HG02763 (cell line): ENCODE measurements around the gene DBI.

Experiments used
- ATAC-seq: cut with Tn5 transposase; IDR thresholded peaks from one replicate; pipeline ENCODE4 v1.9.1; 2021; ENCODE audit warnings: mild to moderate bottlenecking, moderate library complexity; ENCODE audit not compliant: unreplicated experiment

DBI gene

GRCh38 chr2:119366649-119367471 is at the start of gene DBI, which contains the start of gene C2orf76:
Gene DBI, plus strand, starts transcription at chr2:119366977. Its CDS starts 75 bp downstream, at chr2:119367052.
Gene C2orf76, minus strand, starts transcription at chr2:119366834. Its CDS starts 26,875 bp downstream, at chr2:119339959.
- ATAC-seq: peak; percentile 97

DNA sequence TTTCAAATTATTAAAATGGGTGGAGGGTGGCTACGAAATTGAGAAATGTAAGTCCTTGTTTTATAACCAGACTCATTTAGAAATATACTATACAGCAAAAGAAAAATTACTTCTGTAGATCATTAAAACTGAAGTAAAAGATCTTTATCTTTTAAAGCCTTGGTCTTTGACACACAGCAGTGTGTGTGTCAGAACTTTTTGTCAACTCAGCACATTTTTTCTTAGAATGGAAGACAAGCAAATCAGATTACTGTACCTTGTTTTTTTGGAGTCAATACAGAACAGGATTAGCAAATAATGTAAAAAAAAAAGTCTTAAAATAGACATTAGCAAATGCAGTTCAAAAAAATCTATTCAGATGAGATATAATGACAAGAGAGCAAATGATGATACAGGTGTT is 49.2 kb upstream of the DBI start:
- ATAC-seq: no peak

GRCh38 chr2:119319593-119319992 is 47.2 kb upstream of the DBI start:
- ATAC-seq: no peak

DNA sequence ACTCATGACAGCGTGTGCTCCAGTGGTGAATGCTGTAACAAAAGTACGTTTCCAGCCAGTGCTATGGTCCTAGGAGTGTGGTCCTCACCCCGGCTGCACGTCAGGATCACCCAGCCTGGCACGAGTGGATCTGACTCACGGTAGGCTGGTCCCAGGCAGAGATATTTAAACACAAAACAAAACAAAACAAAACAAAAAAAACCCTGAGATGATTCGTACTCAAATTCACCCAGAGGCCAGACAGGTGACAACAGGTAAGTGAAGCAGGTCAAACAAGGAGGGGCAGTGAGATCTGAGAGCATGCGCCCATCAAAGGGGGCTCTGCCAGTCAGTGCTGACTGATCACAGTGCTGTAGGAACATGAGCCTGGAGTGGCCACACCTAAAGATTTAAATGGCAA is 43.3 kb upstream of the DBI start:
- no peak for ATAC-seq

DNA sequence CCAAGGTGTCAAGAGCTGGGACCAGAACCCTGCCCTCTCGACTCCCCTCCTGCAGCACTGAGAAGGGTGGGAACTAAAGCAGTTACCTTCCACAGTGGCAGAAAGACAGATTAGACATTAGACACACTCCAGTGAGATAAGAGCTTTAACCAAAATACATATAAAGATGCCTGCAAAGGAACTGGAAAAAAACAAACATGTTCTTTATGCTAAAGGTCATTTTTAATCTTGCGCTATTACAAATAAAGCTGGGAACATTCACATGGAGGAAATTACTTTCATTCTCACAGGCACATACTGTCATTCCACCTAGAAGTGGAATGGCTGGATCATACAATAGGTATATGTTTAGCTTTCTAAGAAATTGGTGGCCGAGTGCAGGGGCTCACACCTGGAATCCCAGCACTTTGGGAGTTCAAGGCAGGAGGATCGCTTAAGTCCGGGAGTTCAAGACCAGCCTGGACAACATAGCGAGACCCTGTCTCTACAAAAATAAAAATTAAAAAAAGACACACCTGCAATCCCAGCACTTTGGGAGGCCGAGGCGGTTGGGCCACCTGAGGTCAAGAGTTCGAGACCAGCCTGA is 42.0 kb upstream of the DBI start:
- ATAC-seq: no peak

DNA sequence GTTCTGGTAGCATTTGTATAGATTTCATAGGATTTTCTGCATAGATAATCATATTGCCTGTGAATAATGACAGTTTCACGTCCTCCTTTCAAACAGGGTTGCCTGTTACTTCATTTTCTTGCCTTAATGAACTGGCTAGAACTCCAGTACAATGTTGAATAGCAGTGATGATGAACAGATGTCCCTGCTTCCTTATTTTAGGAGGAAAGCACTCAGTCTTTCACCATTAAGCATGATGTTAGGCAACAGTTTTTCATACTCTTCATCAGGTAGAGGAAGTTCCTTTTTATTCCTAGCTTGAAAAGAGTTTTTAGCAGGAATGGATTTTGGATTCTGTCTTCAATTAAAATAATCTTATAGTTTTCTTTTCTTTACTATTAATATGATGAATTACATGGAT is 39.8 kb upstream of the DBI start:
- no peak for ATAC-seq

DNA sequence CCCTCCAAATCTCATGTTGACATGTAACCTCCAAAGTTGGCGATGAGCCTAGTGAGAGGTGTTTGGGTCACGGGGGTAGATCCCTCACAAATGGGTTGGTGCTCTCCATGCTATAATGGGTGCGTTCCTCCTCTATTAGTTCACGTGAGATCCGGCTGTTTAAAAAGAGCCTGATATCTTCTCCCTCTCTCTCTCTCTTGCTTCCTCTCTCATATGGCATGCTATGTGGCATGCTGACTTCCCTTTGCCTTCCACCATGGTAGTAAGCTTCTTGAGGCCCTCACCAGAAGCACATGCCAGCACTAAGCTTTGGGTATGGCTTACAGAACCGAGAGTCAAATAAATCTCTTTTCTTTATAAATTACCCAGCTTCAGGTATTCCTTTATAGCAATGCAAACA is 39.3 kb upstream of the DBI start:
- ATAC-seq: no peak

- ATAC-seq: no peak
Observed at GRCh38 chr2:119332953-119333352, 33.8 kb upstream of the DBI start.

GRCh38 chr2:119333360-119333759 is 33.4 kb upstream of the DBI start:
- ATAC-seq: no peak

- ATAC-seq: no peak
Observed at GRCh38 chr2:119333833-119334232, 32.9 kb upstream of the DBI start.

- no peak for ATAC-seq
Observed at GRCh38 chr2:119337749-119338148, 29.0 kb upstream of the DBI start.

GRCh38 chr2:119338272-119338671 is 28.5 kb upstream of the DBI start:
- ATAC-seq: no peak

DNA sequence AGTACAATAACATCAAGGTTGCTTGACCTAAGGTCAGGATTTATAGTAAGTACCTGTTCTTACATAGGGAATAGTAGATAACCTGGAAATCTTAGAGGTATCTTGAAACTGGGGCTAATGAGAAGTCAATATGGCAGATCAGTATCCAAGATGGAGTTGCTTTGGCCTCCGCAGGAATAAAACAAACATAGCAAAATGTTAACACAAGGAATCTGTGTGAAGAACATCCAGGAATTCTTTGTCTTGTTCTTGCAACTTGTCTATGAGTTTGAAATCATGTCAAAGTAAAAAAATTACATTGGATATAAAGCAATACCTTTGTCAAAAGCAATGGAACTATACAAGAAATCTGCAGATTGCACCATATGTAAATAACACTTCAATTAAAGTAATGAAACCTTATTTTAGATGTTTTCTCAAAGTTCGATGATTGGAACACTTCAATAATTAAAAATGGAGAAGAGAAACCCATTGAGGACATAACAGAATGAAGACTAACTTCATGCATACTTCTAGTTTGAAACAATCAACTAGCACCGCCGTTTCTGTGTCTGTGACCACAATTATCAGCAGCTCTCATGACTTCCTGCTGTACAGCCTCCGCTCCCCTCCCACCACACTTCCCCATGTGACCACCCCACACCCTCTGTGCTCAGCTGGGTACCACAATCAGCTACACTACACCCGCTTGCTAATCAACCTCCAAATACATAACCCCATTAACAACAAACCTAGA is 27.8 kb upstream of the DBI start:
- peak; percentile 100 for ATAC-seq

DNA sequence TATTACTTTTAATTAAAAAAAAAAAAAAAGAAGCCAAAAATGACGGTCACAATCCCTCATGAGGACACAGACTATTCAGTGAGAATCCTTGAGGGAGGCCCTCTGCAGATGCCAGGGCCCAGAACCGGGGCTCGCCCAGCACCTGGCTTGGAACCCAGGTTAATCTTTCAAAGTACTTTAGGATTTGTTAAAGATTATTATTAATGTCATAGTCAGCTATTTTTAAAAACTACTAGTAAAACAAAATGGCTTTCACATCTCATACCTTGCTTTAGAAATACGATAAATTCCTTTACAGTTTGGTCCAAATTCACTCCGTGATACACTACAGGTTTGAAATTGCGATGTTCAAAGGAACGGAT is 27.2 kb upstream of the DBI start:
- ATAC-seq: no peak

- no peak for ATAC-seq
Observed at GRCh38 chr2:119341684-119342083, 25.1 kb upstream of the DBI start.

DNA sequence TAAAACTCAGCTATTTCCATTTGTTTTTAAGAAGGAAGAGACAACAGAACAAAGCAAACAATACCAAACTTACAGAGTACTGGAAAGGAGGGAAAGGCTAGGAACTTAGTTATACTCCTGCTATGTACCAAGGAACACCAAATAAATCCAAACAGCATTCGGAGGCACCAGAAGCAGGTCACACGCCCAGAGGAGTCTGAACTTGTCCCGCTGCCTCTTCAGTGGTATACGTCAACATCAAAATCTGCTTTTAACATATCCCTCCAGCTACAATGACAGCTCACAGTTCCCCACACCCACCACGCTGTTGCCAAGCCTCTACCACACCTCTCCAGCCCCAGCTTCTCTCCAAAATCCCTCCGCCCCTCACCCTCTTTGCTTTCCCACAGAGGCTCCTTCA is 17.5 kb upstream of the DBI start:
- no peak for ATAC-seq

DNA sequence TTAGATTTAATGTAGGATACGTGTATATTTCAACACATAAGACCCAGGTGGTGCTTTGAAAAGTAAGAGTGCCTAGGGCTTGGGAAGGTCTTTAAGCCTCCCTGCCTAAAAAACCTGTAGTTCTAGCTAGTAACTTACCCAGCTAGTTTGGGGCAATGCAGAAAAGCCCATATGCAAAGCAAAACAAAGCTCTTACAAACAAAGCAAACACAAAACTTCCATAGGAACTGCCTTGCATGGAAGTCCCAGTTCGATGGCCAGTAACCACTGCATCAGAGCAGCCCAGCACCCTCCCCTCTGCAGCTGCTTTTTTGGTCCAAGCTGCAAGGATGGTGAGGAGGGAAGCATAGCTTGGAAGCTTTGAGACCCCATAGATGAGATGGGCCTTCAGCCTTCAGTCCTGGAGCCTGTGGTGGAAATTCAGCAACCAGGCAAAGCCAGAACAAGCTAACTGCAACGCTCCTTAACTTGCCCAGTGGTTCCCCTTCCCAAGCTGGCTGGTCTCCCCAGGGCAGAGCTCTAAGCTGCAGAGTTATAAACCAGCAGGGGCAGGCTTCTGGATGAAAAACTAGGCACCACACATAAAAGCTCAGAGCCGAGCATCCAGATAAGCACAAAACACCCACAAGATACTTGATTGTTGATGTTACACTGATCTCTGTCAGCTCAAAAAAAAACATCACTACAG is 16.3 kb upstream of the DBI start:
- no peak for ATAC-seq

- peak; percentile 95 for ATAC-seq
Observed at GRCh38 chr2:119352357-119352756, 14.4 kb upstream of the DBI start.

DNA sequence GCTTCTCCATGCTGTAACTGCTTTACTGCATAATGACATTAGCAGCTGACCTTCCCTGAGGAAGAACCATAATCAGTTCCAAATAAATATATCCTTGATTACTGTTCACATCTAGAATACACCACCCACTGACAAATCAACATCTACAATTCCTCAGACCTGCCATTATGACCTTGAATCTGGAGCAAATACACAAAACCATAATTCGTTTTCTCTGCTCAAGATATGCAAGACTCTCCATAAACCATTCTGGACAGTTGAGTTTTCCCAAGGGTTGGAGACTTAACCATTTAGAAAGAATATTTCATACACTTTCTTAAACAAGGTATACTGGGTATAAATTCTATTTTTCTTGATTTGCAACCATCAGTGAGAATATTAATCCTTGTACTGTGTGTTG is 11.9 kb upstream of the DBI start:
- ATAC-seq: no peak

GRCh38 chr2:119359774-119360173 is 7.0 kb upstream of the DBI start:
- no peak for ATAC-seq

DNA sequence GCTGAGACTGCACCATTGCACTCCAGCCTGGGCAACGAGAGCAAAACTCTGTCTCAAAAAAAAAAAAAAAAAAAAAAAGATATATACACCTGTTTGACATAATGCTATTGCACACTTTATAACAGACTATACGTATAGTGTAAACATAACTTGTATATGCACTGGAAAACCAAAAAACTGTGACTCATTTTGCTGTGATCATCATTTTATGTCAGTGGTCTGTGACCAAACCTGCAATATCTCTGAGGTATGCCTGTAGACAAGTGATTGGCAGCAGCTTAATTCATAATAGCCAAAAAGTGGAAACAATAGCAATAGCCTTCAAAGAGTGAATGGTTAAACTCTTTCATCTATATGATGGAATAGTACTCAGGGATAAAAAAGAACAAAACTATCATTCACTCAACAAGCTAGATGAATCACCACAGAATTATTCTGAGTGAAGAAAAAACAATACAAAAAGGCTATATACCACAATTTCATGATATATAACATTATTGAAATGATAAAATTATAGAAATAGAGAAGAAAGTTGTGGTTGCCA is 6.3 kb upstream of the DBI start:
- no peak for ATAC-seq
